ENCODE data around the gene EYS. TPM values are rescaled to one million over a fixed set of nuclear protein-coding genes. Genes with fewer than 3 reads are reported as not detected.

The EYS gene
- total RNA-seq, 1 experiment from 2014 or later: not detected

DNA sequence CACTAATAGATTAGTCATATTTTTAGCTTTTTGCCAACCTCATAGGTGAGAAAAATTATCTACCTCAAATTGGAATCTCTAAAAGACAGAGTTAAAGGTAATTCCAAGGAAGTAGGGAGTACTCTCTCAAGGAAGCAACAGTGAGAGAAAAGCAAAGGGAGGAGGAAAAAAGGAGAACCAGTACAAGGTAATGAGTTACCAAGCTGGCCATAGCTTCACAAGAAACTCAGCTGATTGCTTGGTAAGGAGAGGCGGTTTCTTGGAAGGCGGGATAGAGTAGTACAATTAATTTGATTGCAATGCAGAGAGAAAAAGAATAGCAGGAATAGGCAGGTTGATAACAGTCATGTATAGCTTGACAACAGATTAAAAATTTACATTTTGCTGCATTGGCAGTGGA lies 1933.8 kb downstream of the EYS start:
- Histone ChIP-seq H3K4ac (ENCODE audit: low read depth, low read length) (no peak overlapping the region), H2BK5ac (ENCODE audit: insufficient read length, low read length) (no peak overlapping the region), H2BK12ac (ENCODE audit: insufficient read length, low read depth, low read length) (no peak overlapping the region), H3K56ac (ENCODE audit: insufficient read length, low read depth, low read length) (no peak overlapping the region), H4K20me1 (ENCODE audit: control insufficient read depth, insufficient read depth, insufficient read length) (no peaks in the 10 kb centered on the region), H3K4me2 (ENCODE audit: insufficient read depth, insufficient read length, low read length) (no peak overlapping the region), H3K23me2 (ENCODE audit: insufficient read length, low read depth, low read length, poor library complexity, severe bottlenecking) (no peaks in the 10 kb centered on the region), H3K9me3 (ENCODE audit: control insufficient read depth, low read depth, low read length) (no peaks in the 10 kb centered on the region), H3K79me1 (ENCODE audit: insufficient read depth, low read depth, low read length, poor library complexity, severe bottlenecking) (no peaks in the 10 kb centered on the region), H4K5ac (ENCODE audit: insufficient read length, low read depth, low read length) (no peak overlapping the region), H2BK20ac (ENCODE audit: low read depth, low read length, poor library complexity, severe bottlenecking) (no peak overlapping the region), H3K4me1 (ENCODE audit: insufficient read depth, low read length) (no peaks in the 10 kb centered on the region), H3K79me2 (ENCODE audit: insufficient read depth, low read length) (no peaks in the 10 kb centered on the region), H3K18ac (ENCODE audit: insufficient read length, low read depth, low read length) (no peak overlapping the region), H3K27me3 (ENCODE audit: insufficient read depth, low read length) (no peaks in the 10 kb centered on the region), H4K91ac (ENCODE audit: insufficient read length, low read depth, low read length) (no peak overlapping the region), H3K14ac (ENCODE audit: insufficient read depth, low read length) (no peak overlapping the region), H4K8ac (replicated peaks; ENCODE audit: insufficient read length, low read depth, low read length) (no peak overlapping the region), H2BK120ac (ENCODE audit: low read depth, low read length, poor library complexity, severe bottlenecking) (no peak overlapping the region), H3K27ac (ENCODE audit: insufficient read length, low read depth, low read length) (no peak overlapping the region), H2AFZ (ENCODE audit: low read length) (no peak overlapping the region), H3K23ac (ENCODE audit: insufficient read length, low read depth, low read length) (no peak overlapping the region), H2AK5ac (ENCODE audit: insufficient read length, low read length) (no peak overlapping the region), H3K9ac (ENCODE audit: extremely low read depth, insufficient read length, low read length) (no peak overlapping the region), H2BK15ac (ENCODE audit: low read depth, low read length) (no peak overlapping the region), H3T11ph (ENCODE audit: low read length) (no peak overlapping the region)
- no peak for TF ChIP-seq CTCF (conservative IDR thresholded peaks at IDR 0.05)
- no peaks in the 10 kb centered on the region; the same call in 1 of the 2 replicates for H3K27me3 Mint-ChIP-seq (ENCODE audit: low read depth)
- H3K4me1 Mint-ChIP-seq: no peaks in the 10 kb centered on the region
- peaks cover 0 to under 1% of the 10 kb centered on the region in 2 experiments; a peak in 2 of 5 replicates for H3K9me3 Mint-ChIP-seq
- H3K36me3 Mint-ChIP-seq (ENCODE audit: insufficient read depth in 1 of 3, low read depth in 3 of 3): no peaks in the 10 kb centered on the region; a peak in 1 of 7 replicates
- no peak overlapping the region for H3K4me3 Mint-ChIP-seq
- H3K27ac Mint-ChIP-seq: no peak overlapping the region
- no CpG with 5 or more reads among the region's 2 CpGs for WGBS (ENCODE audit: extremely low coverage, insufficient read length, low lambda C conversion rate)
- no peak for DNase-seq
